Cardiac muscle cell (in vitro differentiated cells and primary cell): ENCODE results near the gene F3. TPM values are rescaled to one million over a fixed set of nuclear protein-coding genes. Genes with fewer than 3 reads are reported as not detected.

ENCODE experiments used
- DNase-seq, 2 donors: peaks; one replicate each; pipeline versions ENCODE4 v3.0.0 to v3.0.0-alpha.2; 2010 to 2017; ENCODE audit warnings: low read depth in 1 of 2, low spot score in 1 of 2
- H3K27ac ChIP-seq: fragments of 200-600 bp; sonication (generic); 2 replicates; pipeline ENCODE4 v1.5.1; 2016
- H3K27me3 ChIP-seq: fragments of 200-600 bp; sonication (generic); 2 replicates; pipeline ENCODE4 v1.6.0; 2016; ENCODE audit warnings: control low read depth
- H3K36me3 ChIP-seq: fragments of 200-600 bp; sonication (generic); 2 replicates; pipeline ENCODE4 v1.5.1; 2016; ENCODE audit warnings: control low read depth
- H3K4me1 ChIP-seq: fragments of 200-600 bp; sonication (generic); 2 replicates; pipeline ENCODE4 v1.8.1; 2017; ENCODE audit warnings: low read depth, mild to moderate bottlenecking, mixed run types
- H3K4me3 ChIP-seq: fragments of 200-600 bp; sonication (generic); 2 replicates; pipeline ENCODE4 v1.5.1; 2016; ENCODE audit warnings: mild to moderate bottlenecking
- H3K9me3 ChIP-seq: fragments of 200-600 bp; sonication (generic); 2 replicates; pipeline ENCODE4 v1.5.1; 2017; ENCODE audit warnings: low read depth, mild to moderate bottlenecking, control low read depth
- CTCF ChIP-seq: IDR thresholded peaks from 2 replicates; pipeline ENCODE4 v1.5.1; 2012; ENCODE audit warnings: low read depth, mild to moderate bottlenecking, low read length
- polyA plus RNA-seq: library from polyadenylated mRNA; unstranded; fragments of >200 nt; fragmentation: Nextera tagmentation; extraction: Ambion mirVana; gene quantifications from 2 replicates; pipeline ENCODE4 v1.2.1, GENCODE V29; 2016
- total RNA-seq: library from RNA; depleted of rRNA; stranded (reverse); fragments of >200 nt; gene quantifications from 2 replicates; pipeline ENCODE4 v1.2.3, GENCODE V29; 2016

The F3 gene
- 1.6 and 3.1 TPM in 2 replicates for total RNA-seq
- 0.81 and 1.6 TPM in 2 replicates for polyA plus RNA-seq

- TF ChIP-seq CTCF, result peak; percentile 22
- Histone ChIP-seq H3K27me3 (peaks cover 31% of the 10 kb centered on the region), H3K27ac (no peak within 1 kb of the TSS), H3K4me3 (peak within 1 kb of the TSS; percentile 69), H3K36me3 (no peaks in the 10 kb centered on the region), H3K4me1 (peaks cover 3% of the 10 kb centered on the region), H3K9me3 (no peaks in the 10 kb centered on the region)
- peak; percentile 85 to 88 for DNase-seq
Observed at GRCh38 chr1:94541246-94542087, at the start of gene F3. Gene F3, minus strand, starts transcription at chr1:94541759. Its CDS starts 123 bp downstream, at chr1:94541636.

- Histone ChIP-seq H3K4me3 (no peak overlapping the region), H3K27ac (no peak overlapping the region), H3K36me3 (no peaks in the 10 kb centered on the region), H3K9me3 (no peaks in the 10 kb centered on the region), H3K27me3 (no peaks in the 10 kb centered on the region), H3K4me1 (peaks cover 9% of the 10 kb centered on the region)
- no peak for DNase-seq
- no peak for TF ChIP-seq CTCF
Observed at GRCh38 chr1:94590203-94591137, 48.9 kb upstream of the F3 start.

GRCh38 chr1:94589728-94590127 is 48.2 kb upstream of the F3 start:
- no peak for TF ChIP-seq CTCF
- Histone ChIP-seq H3K27me3 (no peaks in the 10 kb centered on the region), H3K27ac (no peak overlapping the region), H3K9me3 (no peaks in the 10 kb centered on the region), H3K4me1 (peaks cover 9% of the 10 kb centered on the region), H3K36me3 (no peaks in the 10 kb centered on the region), H3K4me3 (no peak overlapping the region)
- no peak for DNase-seq

GRCh38 chr1:94582565-94582964 is 41.0 kb upstream of the F3 start:
- Histone ChIP-seq H3K4me3 (no peak overlapping the region), H3K27ac (no peak overlapping the region), H3K27me3 (no peaks in the 10 kb centered on the region), H3K36me3 (no peaks in the 10 kb centered on the region), H3K4me1 (no peaks in the 10 kb centered on the region), H3K9me3 (no peaks in the 10 kb centered on the region)
- no peak for DNase-seq
- no peak for TF ChIP-seq CTCF

- Histone ChIP-seq H3K27ac (no peak overlapping the region), H3K9me3 (no peaks in the 10 kb centered on the region), H3K4me3 (no peak overlapping the region), H3K27me3 (no peaks in the 10 kb centered on the region), H3K4me1 (no peaks in the 10 kb centered on the region), H3K36me3 (no peaks in the 10 kb centered on the region)
- DNase-seq, result peak in 1 of 2 donors; percentile 32
- TF ChIP-seq CTCF, result no peak
Observed at GRCh38 chr1:94580367-94581115, 39.0 kb upstream of the F3 start.
